ENCODE results near the gene PCDHA4.
"Not testable (repeated sequence)": the region's sequence is repeated elsewhere in the genome, so short reads cannot be mapped to it uniquely, and the experiment has no call there.

The PCDHA4 gene

GRCh38 chr5:140806834-140807775 is at the start of gene PCDHA4:
PCDHA4 (plus strand) TSS chr5:140807068.
- DNase-seq = no peak

- DNase-seq = no peak
Measured at GRCh38 chr5:140764177-140764973, 42.5 kb upstream of the PCDHA4 start.

- DNase-seq = no peak
Measured at GRCh38 chr5:140767444-140767843, 39.4 kb upstream of the PCDHA4 start.

- DNase-seq = no peak
Measured at GRCh38 chr5:140780512-140780911, 26.4 kb upstream of the PCDHA4 start.

GRCh38 chr5:140785905-140786686 is 20.8 kb upstream of the PCDHA4 start, which contains the start of gene PCDHA1:
PCDHA1 (plus strand) TSS chr5:140786140.
- DNase-seq = no peak

- DNase-seq = not testable (repeated sequence)
Measured at GRCh38 chr5:140787422-140787821, 19.4 kb upstream of the PCDHA4 start.

GRCh38 chr5:140787849-140788504 is 18.9 kb upstream of the PCDHA4 start:
- not testable (repeated sequence) for DNase-seq

- DNase-seq = no peak
Measured at GRCh38 chr5:140791089-140791488, 15.8 kb upstream of the PCDHA4 start.

GRCh38 chr5:140794595-140795258 is 12.1 kb upstream of the PCDHA4 start, which contains the start of gene PCDHA2:
PCDHA2 (plus strand) TSS chr5:140794852.
- DNase-seq = no peak

GRCh38 chr5:140795259-140795641 is 11.6 kb upstream of the PCDHA4 start:
- DNase-seq = no peak

- DNase-seq = not testable (repeated sequence)
Measured at GRCh38 chr5:140796072-140796717, 10.7 kb upstream of the PCDHA4 start.

GRCh38 chr5:140796718-140797095 is 10.2 kb upstream of the PCDHA4 start:
- no peak for DNase-seq

GRCh38 chr5:140800816-140801493 is 5.9 kb upstream of the PCDHA4 start, which contains the start of gene PCDHA3:
PCDHA3 (plus strand) TSS chr5:140801057.
- no peak for DNase-seq

GRCh38 chr5:140801494-140801841 is 5.4 kb upstream of the PCDHA4 start:
- DNase-seq = no peak

- not testable (repeated sequence) for DNase-seq
Measured at GRCh38 chr5:140802381-140802780, 4.5 kb upstream of the PCDHA4 start.

GRCh38 chr5:140802781-140803271 is 4.0 kb upstream of the PCDHA4 start:
- DNase-seq = no peak

GRCh38 chr5:140808241-140808888 is 1.5 kb downstream of the PCDHA4 start:
- not testable (repeated sequence) for DNase-seq

- no peak for DNase-seq
Measured at GRCh38 chr5:140808889-140809291, 2.0 kb downstream of the PCDHA4 start.

- DNase-seq = no peak
Measured at GRCh38 chr5:140821375-140822280, 14.8 kb downstream of the PCDHA4 start, which contains the start of gene PCDHA5. PCDHA5 (plus strand) TSS chr5:140821613.

Measured in NCI-H226 (cell line).